GM12872 (cell line): ENCODE results near the gene ADH5.

Experiments used
- CTCF ChIP-seq: IDR thresholded peaks from 3 replicates; pipeline ENCODE4 v1.5.1; 2011; ENCODE audit warnings: low read depth, mild to moderate bottlenecking, low read length, moderate library complexity; ENCODE audit not compliant: insufficient read depth

ADH5 gene

GRCh38 chr4:99038213-99038612, 50.4 kb downstream of the ADH5 start:
- no peak for TF ChIP-seq CTCF

- no peak for TF ChIP-seq CTCF
Observed at GRCh38 chr4:99033956-99034355, 54.6 kb downstream of the ADH5 start.

- no peak for TF ChIP-seq CTCF
Observed at GRCh38 chr4:99029852-99030251, 58.7 kb downstream of the ADH5 start.

- TF ChIP-seq CTCF, result no peak
Observed at GRCh38 chr4:99029018-99029735, 59.4 kb downstream of the ADH5 start.

GRCh38 chr4:99028187-99028586, 60.4 kb downstream of the ADH5 start:
- no peak for TF ChIP-seq CTCF

GRCh38 chr4:99027304-99027703, 61.3 kb downstream of the ADH5 start:
- TF ChIP-seq CTCF, result no peak

- TF ChIP-seq CTCF, result no peak
Observed at GRCh38 chr4:99025506-99025905, 63.1 kb downstream of the ADH5 start.
